Measurements from ENCODE around the gene BRD9.

GRCh38 chr5:900781-901180, 8.2 kb upstream of the BRD9 start:
- no peak for TF ChIP-seq CTCF (IDR thresholded peaks at IDR 0.05; ENCODE audit: poor library complexity)
- no peak for TF ChIP-seq EZH2 (IDR thresholded peaks at IDR 0.05; ENCODE audit: borderline replicate concordance)
